Measurements from ENCODE around the gene PNPLA8.
A peak's percentile ranks its signal among the peaks of the same experiment; 100 is the strongest.
"Not testable (repeated sequence)": the region's sequence is repeated elsewhere in the genome, so short reads cannot be mapped to it uniquely, and the experiment has no call there.

PNPLA8 gene

GRCh38 chr7:108529341-108529740, 3.4 kb upstream of the PNPLA8 start:
- no peak for DNase-seq

DNA sequence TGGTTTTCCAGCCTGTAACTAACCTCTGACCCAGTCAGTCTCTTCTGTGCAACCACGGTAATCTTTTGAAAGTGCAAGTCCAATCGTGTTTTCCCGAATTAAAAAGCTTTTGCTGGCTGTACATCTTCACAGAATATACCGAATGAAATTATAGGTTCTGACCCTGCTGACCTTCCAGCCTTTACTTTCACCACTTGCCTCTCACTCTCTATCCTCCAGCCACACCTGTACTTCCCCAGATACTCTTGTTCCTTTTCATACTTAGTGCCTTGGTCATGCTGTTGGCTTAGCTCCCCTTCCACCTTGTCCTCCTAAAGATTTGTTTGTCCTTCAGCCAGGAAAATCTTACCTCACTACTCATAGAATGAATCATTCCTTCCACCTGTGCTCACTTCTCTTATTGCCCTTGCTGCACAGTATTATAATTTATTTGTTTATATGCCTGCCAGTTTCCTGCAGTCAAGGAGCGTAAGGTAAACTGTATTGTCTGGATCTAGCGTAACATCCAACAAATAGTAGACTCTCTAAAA, 2.3 kb upstream of the PNPLA8 start:
- DNase-seq = no peak

DNA sequence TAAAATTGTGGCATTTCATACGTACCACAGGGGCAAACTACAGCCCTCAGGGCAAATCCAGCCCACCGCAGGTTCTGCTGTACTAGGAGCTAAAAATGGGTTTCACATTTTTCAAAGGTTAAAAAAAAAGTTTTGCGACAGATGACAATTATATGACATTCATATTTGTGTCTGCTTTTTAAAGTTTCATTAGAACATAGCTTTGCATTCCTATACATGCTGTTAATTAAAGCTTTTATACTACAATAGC, 758 bp upstream of the PNPLA8 start:
- no peak for DNase-seq

- peak; percentile 72 for DNase-seq
Observed at GRCh38 chr7:108525327-108525984, 479 bp downstream of the PNPLA8 start.

- no peak for DNase-seq
Observed at GRCh38 chr7:108522780-108523179, 3.2 kb downstream of the PNPLA8 start.

- DNase-seq = no peak
Observed at GRCh38 chr7:108517951-108518350, 8.0 kb downstream of the PNPLA8 start.

GRCh38 chr7:108515630-108516029, 10.3 kb downstream of the PNPLA8 start:
- DNase-seq = no peak

DNA sequence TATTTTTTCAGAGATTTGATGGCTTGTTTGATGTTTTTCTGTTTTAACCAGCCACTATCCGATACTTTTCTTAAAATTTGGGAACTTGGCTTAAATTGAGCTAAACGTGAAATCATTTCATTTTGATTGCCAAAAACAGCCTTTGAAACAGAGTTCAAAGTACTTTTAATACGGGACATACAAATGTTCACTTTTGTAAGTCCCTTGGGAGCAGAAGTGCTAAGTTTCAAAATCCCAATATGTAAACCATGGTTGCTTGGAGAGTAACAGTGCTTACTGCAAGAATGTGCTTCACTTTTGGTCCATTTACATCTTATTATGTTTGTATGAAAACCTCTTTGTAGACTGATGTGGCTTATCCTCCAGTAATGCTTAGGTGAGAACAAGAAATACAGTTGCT, 10.9 kb downstream of the PNPLA8 start:
- DNase-seq = no peak

DNA sequence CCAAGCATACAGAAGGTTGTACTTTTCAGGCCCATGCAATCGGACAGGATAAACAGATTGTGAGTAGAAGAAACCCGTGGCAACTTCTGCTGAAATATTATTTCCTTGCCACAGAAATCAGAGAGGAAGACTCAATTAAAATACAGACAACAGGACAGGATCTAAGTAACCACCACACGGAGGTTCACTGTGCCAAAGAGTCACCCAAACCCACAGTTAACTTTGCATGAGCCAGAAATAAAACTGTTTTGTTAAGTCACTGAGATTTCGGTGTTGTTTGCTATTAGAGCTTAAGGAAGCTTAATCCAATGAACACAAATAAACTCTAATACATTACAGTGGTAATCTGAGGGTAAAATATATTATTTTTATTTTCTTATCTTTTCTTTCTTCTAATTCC, 14.0 kb downstream of the PNPLA8 start:
- DNase-seq = no peak

GRCh38 chr7:108504576-108504975, 21.4 kb downstream of the PNPLA8 start:
- not testable (repeated sequence) for DNase-seq

- DNase-seq = no peak
Observed at GRCh38 chr7:108503112-108504026, 22.6 kb downstream of the PNPLA8 start.

DNA sequence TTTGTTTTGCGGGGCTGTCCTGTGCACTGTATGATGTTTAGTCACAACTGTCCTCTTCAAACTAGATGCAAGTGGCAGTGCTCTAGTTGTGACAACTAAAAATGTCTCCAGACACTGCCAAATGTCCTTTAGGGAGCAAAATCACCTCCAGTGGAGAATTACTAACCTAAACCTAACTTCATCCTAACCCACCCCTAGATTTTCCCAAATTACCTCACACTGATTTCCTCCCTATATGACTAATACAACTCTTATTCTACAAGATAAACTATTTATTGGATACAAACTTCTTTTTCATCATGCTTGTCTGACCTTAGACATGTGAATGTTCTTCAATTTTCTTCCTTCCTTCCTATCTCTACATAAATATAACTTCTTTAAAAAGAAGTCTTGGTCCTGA, 26.4 kb downstream of the PNPLA8 start:
- no peak for DNase-seq

- no peak for DNase-seq
Observed at GRCh38 chr7:108498481-108498880, 27.5 kb downstream of the PNPLA8 start.

DNA sequence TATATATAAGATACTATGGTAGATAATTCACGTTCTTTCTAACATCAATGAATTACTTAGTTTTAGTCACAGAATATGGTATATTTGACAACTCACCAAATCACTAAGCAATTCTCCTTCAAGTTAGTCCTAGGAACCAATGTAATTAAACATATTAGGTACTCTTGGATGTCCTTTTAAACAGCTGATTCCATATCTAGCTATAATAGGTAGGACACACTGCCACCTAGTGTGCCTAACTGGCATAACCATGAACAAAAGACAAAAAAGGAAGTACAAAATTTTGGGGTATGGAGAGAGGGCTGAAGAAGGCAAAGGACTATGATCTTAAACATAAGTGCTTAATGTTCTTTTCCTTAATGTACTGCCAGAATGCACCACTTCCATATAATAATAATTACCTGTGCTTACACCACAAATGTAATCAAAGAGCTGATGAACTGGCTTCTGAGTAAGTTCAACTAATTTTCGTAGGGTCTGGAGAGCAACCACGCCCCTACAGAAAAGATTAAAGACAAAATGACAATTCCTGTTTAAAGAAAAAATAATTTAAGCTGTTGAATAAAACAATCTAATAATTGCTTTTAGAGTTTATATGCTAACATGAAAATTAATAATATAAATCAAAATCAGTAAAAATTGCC, 28.7 kb downstream of the PNPLA8 start:
- DNase-seq = peak; percentile 44

DNA sequence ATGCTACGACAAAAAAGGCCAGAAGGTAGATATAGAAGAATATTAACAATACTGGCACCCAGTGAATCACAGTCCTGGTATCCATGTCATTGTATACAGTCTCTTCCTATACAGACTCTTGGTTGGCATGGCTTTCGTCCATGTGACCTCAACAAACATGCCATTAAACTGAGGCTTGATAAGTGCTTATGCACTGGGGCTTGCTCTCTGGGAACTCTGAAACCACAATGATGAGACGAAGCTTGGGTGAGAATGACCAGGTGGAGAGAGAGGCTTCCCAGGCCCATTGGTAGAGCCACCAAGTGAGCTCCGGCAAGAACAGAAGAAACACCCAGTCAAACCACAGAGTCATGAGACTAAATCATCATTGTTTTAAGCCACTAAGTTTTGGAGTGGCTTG, 33.2 kb downstream of the PNPLA8 start:
- DNase-seq = no peak

DNA sequence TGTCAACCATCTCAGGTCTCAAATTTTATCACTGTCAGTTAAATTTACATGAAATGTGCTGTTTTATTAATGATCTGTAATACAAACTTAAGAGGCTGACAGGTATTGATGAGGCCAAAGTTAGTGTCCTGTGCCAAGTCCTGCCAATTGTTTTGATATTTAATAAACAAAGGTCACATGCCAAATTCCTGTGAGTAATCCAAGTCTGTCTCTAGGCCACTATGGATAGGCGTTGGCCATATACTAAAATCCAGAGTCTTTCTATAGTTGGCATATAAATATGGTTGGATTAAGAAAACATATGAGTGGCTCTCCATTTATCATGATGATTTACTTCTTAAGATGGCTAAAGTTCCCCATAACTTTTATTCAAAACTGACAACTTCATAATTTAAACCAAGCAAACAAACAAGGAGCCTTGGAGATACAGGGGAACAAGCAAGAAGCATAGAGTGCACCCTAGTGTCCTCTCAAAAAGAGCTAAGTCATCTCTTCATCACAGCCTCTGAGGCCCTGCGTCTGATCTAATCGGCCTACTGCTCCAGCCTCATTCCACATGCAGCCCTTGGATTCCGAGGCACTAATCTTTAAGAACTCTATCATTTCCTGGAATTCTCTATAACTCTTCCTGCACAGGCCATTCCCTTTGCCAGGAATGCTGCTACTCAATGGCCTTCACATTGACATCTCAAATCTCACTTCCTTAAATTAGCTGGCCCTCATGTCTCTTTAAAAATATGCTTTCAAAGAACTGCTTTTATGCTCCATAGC, 37.0 kb downstream of the PNPLA8 start:
- no peak for DNase-seq

- no peak for DNase-seq
Observed at GRCh38 chr7:108487646-108488045, 38.3 kb downstream of the PNPLA8 start.

- DNase-seq = no peak
Observed at GRCh38 chr7:108486291-108486966, 39.5 kb downstream of the PNPLA8 start.

- DNase-seq = no peak
Observed at GRCh38 chr7:108484137-108484536, 41.8 kb downstream of the PNPLA8 start.

DNA sequence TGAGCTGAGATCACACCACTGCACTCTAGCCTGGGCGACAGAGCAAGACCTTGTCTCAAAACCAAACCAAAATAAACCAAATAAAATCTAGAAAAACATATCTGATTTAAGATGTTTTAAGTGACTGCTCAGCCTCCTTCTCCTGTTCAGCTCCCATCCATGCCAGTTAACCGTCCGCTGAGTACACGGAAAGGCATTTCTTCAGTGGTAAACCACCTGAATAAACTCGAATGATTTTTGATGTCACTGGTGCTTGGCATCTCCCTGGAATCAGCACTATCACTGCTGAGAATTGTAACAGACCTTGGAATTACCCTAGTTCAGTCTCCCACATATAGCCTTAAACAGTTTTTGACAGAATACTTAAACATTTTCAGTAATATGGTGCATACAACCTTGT, 45.6 kb downstream of the PNPLA8 start:
- no peak for DNase-seq

- no peak for DNase-seq
Observed at GRCh38 chr7:108479751-108480150, 46.2 kb downstream of the PNPLA8 start.

- no peak for DNase-seq
Observed at GRCh38 chr7:108479118-108479517, 46.8 kb downstream of the PNPLA8 start.
